A549 (cell line): ENCODE measurements around the gene GNPDA1. TPM values are rescaled to one million over a fixed set of nuclear protein-coding genes. Genes with fewer than 3 reads are reported as not detected.

ENCODE experiments used
- ATAC-seq, 2 experiments: fragments of 200-7000 bp in 1 of 2; fragments of >200 bp in 1 of 2; cut with Nextera tagmentation in 1 of 2; cut with Tn5 transposase in 1 of 2; 3 replicates each; pipeline versions ENCODE4 v1.8.0 to v1.9.1; 2018 to 2020; ENCODE audit warnings: mild to moderate bottlenecking in 1 of 2, moderate library complexity in 1 of 2
- CTCF ChIA-PET: fragments of 300-600 bp; sonication (Branson Sonifier 250); formaldehyde crosslinking; extraction: SDS; loops from one replicate; lab custom pipeline; 2021; ENCODE audit warnings: antibody characterized with exemption, inconsistent platforms; lab: Yijun Ruan, JAX
- POLR2A ChIA-PET: fragments of 350-600 bp; formaldehyde crosslinking; extraction: SDS; loops from one replicate; lab custom pipeline; 2021; ENCODE audit warnings: antibody characterized with exemption, inconsistent platforms; lab: Yijun Ruan, JAX
- DNase-seq, 2 experiments: peaks; one replicate each; pipeline versions ENCODE4 v3.0.0 to v3.0.0-alpha.2; 2011 to 2016; ENCODE audit warnings: low read depth in 1 of 2, low spot score in 1 of 2
- FAIRE-seq: peaks from 2 replicates; lab custom pipeline; 2011; peaks lifted over from hg19 to GRCh38; lab: Jason Lieb, UNC
- H3K27ac ChIP-seq, 2 experiments: fragments of >200 bp; sonication (Bioruptor Twin); formaldehyde crosslinking; 3 replicates each; pipeline ENCODE4 v1.5.1; 2016 to 2017
- H3K4me1 ChIP-seq: fragments of >200 bp; sonication (Bioruptor Twin); formaldehyde crosslinking; 3 replicates; pipeline ENCODE4 v1.6.1; 2016
- H3K4me2 ChIP-seq: fragments of >200 bp; sonication (Bioruptor Twin); formaldehyde crosslinking; 3 replicates; pipeline ENCODE4 v1.6.1; 2016
- H3K4me3 ChIP-seq: fragments of >200 bp; sonication (Bioruptor Twin); formaldehyde crosslinking; 3 replicates; pipeline ENCODE4 v1.5.1; 2016
- H3K9me3 ChIP-seq: fragments of >200 bp; sonication (Bioruptor Twin); formaldehyde crosslinking; 3 replicates; pipeline ENCODE4 v1.6.1; 2016
- ATOH8 ChIP-seq: fragments of 250-450 bp; sonication (Bioruptor Pico); IDR thresholded peaks from 2 replicates; pipeline ENCODE4 v1.5.0; 2020; ENCODE audit warnings: low read depth, mild to moderate bottlenecking, moderate library complexity
- BCL3 ChIP-seq: fragments of >200 bp; sonication (Bioruptor Twin); formaldehyde crosslinking; IDR thresholded peaks from 3 replicates; pipeline ENCODE4 v1.6.1; 2016
- BHLHE40 ChIP-seq: IDR thresholded peaks from 2 replicates; pipeline ENCODE4 v1.6.1; 2012; ENCODE audit warnings: low read depth, low read length, inconsistent platforms
- CBX8 ChIP-seq: fragments of 200-600 bp; sonication (generic); IDR thresholded peaks from 2 replicates; pipeline ENCODE4 v1.6.1; 2016
- CEBPB ChIP-seq, 2 experiments: fragments of >200 bp in 1 of 2; sonication (Bioruptor Twin) in 1 of 2; formaldehyde crosslinking in 1 of 2; IDR thresholded peaks; 2 replicates each; pipeline ENCODE4 v1.6.1; 2012 to 2016
- CHD2 ChIP-seq: fragments of 150-350 bp; IDR thresholded peaks from 2 replicates; pipeline ENCODE4 v1.6.1; 2014; ENCODE audit warnings: low read length; ENCODE audit not compliant: partially characterized antibody
- EP300 ChIP-seq, 2 experiments: fragments of >200 bp; sonication (Bioruptor Twin); formaldehyde crosslinking; IDR thresholded peaks; 2 replicates in 1 of 2; 3 replicates in 1 of 2; pipeline ENCODE4 v1.6.1; 2016 to 2017
- ESRRA ChIP-seq: fragments of 150-350 bp; IDR thresholded peaks from 2 replicates; pipeline ENCODE4 v1.6.1; 2014; ENCODE audit warnings: mild to moderate bottlenecking, low read length, borderline replicate concordance
- FOSL2 ChIP-seq, 2 experiments: fragments of 450-650 bp in 1 of 2; fragments of >200 bp in 1 of 2; sonication (Bioruptor Twin) in 1 of 2; formaldehyde crosslinking; IDR thresholded peaks; 2 replicates each; pipeline versions ENCODE4 v1.5.0 to v1.6.1; 2016 to 2020; ENCODE audit warnings: mild to moderate bottlenecking in 1 of 2, moderate library complexity in 1 of 2
- GATA3 ChIP-seq: IDR thresholded peaks from 2 replicates; pipeline ENCODE4 v1.6.1; 2012; ENCODE audit warnings: borderline replicate concordance
- HDAC2 ChIP-seq: fragments of 200-600 bp; sonication (generic); IDR thresholded peaks from 2 replicates; pipeline ENCODE4 v1.6.1; 2016
- HES2 ChIP-seq: fragments of >200 bp; sonication (Bioruptor Twin); formaldehyde crosslinking; IDR thresholded peaks from 2 replicates; pipeline ENCODE4 v1.6.1; 2016
- HOXB5 ChIP-seq: fragments of 250-450 bp; sonication (Bioruptor Pico); IDR thresholded peaks from 2 replicates; pipeline ENCODE4 v1.5.0; 2020; ENCODE audit warnings: mild to moderate bottlenecking, moderate library complexity
- JUN ChIP-seq, 2 experiments: fragments of >200 bp; sonication (Bioruptor Twin); formaldehyde crosslinking; IDR thresholded peaks; 2 replicates in 1 of 2; 3 replicates in 1 of 2; pipeline ENCODE4 v1.6.1; 2016 to 2017
- JUNB ChIP-seq: fragments of >200 bp; sonication (Bioruptor Twin); formaldehyde crosslinking; IDR thresholded peaks from 2 replicates; pipeline ENCODE4 v1.6.1; 2016
- KDM1A ChIP-seq: fragments of 200-600 bp; sonication (generic); IDR thresholded peaks from 2 replicates; pipeline ENCODE4 v1.6.1; 2016; ENCODE audit warnings: low read depth, mild to moderate bottlenecking
- KDM5A ChIP-seq: fragments of 200-600 bp; sonication (generic); IDR thresholded peaks from 2 replicates; pipeline ENCODE4 v1.6.1; 2016; ENCODE audit warnings: antibody characterized with exemption, mild to moderate bottlenecking
- MAFK ChIP-seq: fragments of 450-650 bp; IDR thresholded peaks from 2 replicates; pipeline ENCODE4 v1.6.1; 2014; ENCODE audit not compliant: partially characterized antibody
- MAX ChIP-seq: IDR thresholded peaks from 2 replicates; pipeline ENCODE4 v1.6.1; 2012
- MAZ ChIP-seq: fragments of 150-350 bp; IDR thresholded peaks from 2 replicates; pipeline ENCODE4 v1.6.1; 2014; ENCODE audit warnings: antibody characterized with exemption, low read depth, low read length, borderline replicate concordance
- NFE2L2 ChIP-seq: fragments of 150-350 bp; conservative IDR thresholded peaks from 2 replicates; pipeline ENCODE4 v1.6.1; 2014; ENCODE audit warnings: low read length
- NPAS2 ChIP-seq: fragments of 250-450 bp; sonication (Bioruptor Pico); IDR thresholded peaks from 2 replicates; pipeline ENCODE4 v1.8.0; 2022; ENCODE audit warnings: mild to moderate bottlenecking, moderate library complexity, borderline replicate concordance
- NR3C1 ChIP-seq: fragments of >200 bp; sonication (Bioruptor Twin); formaldehyde crosslinking; IDR thresholded peaks from 3 replicates; pipeline ENCODE4 v1.6.1; 2017
- PHF8 ChIP-seq: fragments of 200-600 bp; sonication (generic); IDR thresholded peaks from 2 replicates; pipeline ENCODE4 v1.6.1; 2016; ENCODE audit warnings: low read depth, mild to moderate bottlenecking, antibody characterized with exemption, moderate library complexity, borderline replicate concordance
- RAD21 ChIP-seq, 2 experiments: fragments of >200 bp in 1 of 2; sonication (Bioruptor Twin) in 1 of 2; formaldehyde crosslinking in 1 of 2; IDR thresholded peaks in 1 of 2; conservative IDR thresholded peaks in 1 of 2; 2 replicates in 1 of 2; 3 replicates in 1 of 2; pipeline ENCODE4 v1.6.1; 2012 to 2018; ENCODE audit warnings: inconsistent platforms in 1 of 2
- RCOR1 ChIP-seq: fragments of 150-350 bp; IDR thresholded peaks from 2 replicates; pipeline ENCODE4 v1.6.1; 2014; ENCODE audit warnings: antibody characterized with exemption, low read length, low read depth
- REST ChIP-seq: fragments of 200-600 bp; sonication (generic); IDR thresholded peaks from 2 replicates; pipeline ENCODE4 v1.6.1; 2016; ENCODE audit warnings: antibody characterized with exemption, mild to moderate bottlenecking, moderate library complexity
- TP53 ChIP-seq: fragments of 250-450 bp; sonication (Bioruptor Pico); IDR thresholded peaks from 2 replicates; pipeline ENCODE4 v1.5.0; 2021; ENCODE audit warnings: mild to moderate bottlenecking, moderate library complexity
- USF2 ChIP-seq: fragments of 450-650 bp; IDR thresholded peaks from 2 replicates; pipeline ENCODE4 v1.6.1; 2014; ENCODE audit warnings: antibody characterized with exemption
- ZNF302 ChIP-seq: fragments of 250-450 bp; sonication (Bioruptor Pico); IDR thresholded peaks from 2 replicates; pipeline ENCODE4 v1.9.0; 2021; ENCODE audit warnings: inconsistent platforms, mild to moderate bottlenecking, moderate library complexity
- WGBS: methylation state at CpG from one replicate; pipeline ENCODE4 v1.1.6; 2017; ENCODE audit errors: missing lambda C conversion rate; 5-methylcytosine and 5-hydroxymethylcytosine counted together
- polyA plus RNA-seq, 4 experiments: library from polyadenylated mRNA; depleted of rRNA in 3 of 4; stranded (reverse); fragments of >200 nt; fragmentation: RNase III in 1 of 4; extraction: RNeasy Plus Mini Kit Qiagen cat#74134 plus additional on column Dnase treatment in 1 of 4; gene quantifications; 2 replicates in 3 of 4; 3 replicates in 1 of 4; pipeline ENCODE4 v1.2.3, GENCODE V29; 2011 to 2017

GNPDA1 gene
- polyA plus RNA-seq, 2 of the 4 experiments (the other 2 are of a cell fraction), result 17.1 to 53.2 TPM

- TF ChIP-seq TP53 (no peak), RCOR1 (no peak)
These were observed 12.8 kb upstream of the GNPDA1 start (continued) for GRCh38 chr5:142025637-142026036.

- Histone ChIP-seq H3K27ac (peak overlapping the region; percentile 77 to 86), H3K4me3 (peak overlapping the region; percentile 46), H3K4me1 (peaks cover 4% of the 10 kb centered on the region; the same call in 1 of the 3 replicates), H3K4me2 (peak overlapping the region; percentile 76), H3K9me3 (peaks cover 4% of the 10 kb centered on the region; the same call in 2 of the 3 replicates)
- DNase-seq (peak; percentile 86 to 97), ATAC-seq (peak; percentile 100), FAIRE-seq (peak; percentile 7)
- ChIA-PET POLR2A (interaction anchor here (0.5 to 1.7 kb wide), 5 partner anchors 8 to 300 kb away, joined by 3 to 7 read pairs (median 4); partner anchors contain the start of genes GNPDA1 and SPRY4), CTCF (interaction anchor here (0.5 to 2.2 kb wide), 4 partner anchors 9 to 85 kb away, joined by 3 to 17 read pairs (median 4); partner anchors contain the start of gene GNPDA1)
- 1% methylated on average over 26 of the region's 26 CpGs for WGBS
- no peak for TF ChIP-seq TP53
- TF ChIP-seq CBX8, result no peak
- TF ChIP-seq NPAS2 (CRISPR knock-in tag), result no peak
- peak; percentile 64; the same call in 1 of the 2 replicates for TF ChIP-seq MAX
- TF ChIP-seq HDAC2, result no peak
- TF ChIP-seq RCOR1, result no peak
- no peak for TF ChIP-seq ZNF302
- no peak for TF ChIP-seq KDM1A
- TF ChIP-seq HOXB5 (CRISPR knock-in tag), result no peak
- TF ChIP-seq HES2, result no peak
- TF ChIP-seq FOSL2 (IDR thresholded peaks at IDR 0.05), result no peak
- TF ChIP-seq FOSL2 (CRISPR knock-in tag; IDR thresholded peaks at IDR 0.05), result no peak
- no peak for TF ChIP-seq ATOH8 (CRISPR knock-in tag)
- no peak for TF ChIP-seq GATA3
- no peak for TF ChIP-seq CHD2
- TF ChIP-seq ESRRA, result no peak
- peak in 1 of 2 experiments; percentile 28; a peak in 1 of 4 replicates for TF ChIP-seq CEBPB (IDR thresholded peaks at IDR 0.05)
- TF ChIP-seq BHLHE40, result no peak
- TF ChIP-seq PHF8, result peak; percentile 38; the same call in 1 of the 2 replicates
- TF ChIP-seq KDM5A, result no peak
- peak in 1 of 2 experiments; percentile 60; a peak in 1 of 5 replicates for TF ChIP-seq JUN (IDR thresholded peaks at IDR 0.05)
- TF ChIP-seq MAZ, result no peak
- no peak for TF ChIP-seq REST
- TF ChIP-seq NR3C1, result no peak
- TF ChIP-seq BCL3, result peak; percentile 78; the same call in 2 of the 3 replicates
- TF ChIP-seq NFE2L2, result 0 out of 2 replicates have a peak, but pooled peaks have one; percentile 2
- TF ChIP-seq EP300 (IDR thresholded peaks at IDR 0.05), result no peak
- TF ChIP-seq JUNB, result no peak
- TF ChIP-seq RAD21 (conservative IDR thresholded peaks at IDR 0.05 in 1 of 2, IDR thresholded peaks at IDR 0.05 in 1 of 2), result no peak
- TF ChIP-seq MAFK, result peak; percentile 70
- no peak for TF ChIP-seq USF2
These were observed 12.0 kb upstream of the GNPDA1 start for GRCh38 chr5:142024771-142025304.
